Epithelial cell of proximal tubule (primary cell): ENCODE results near the gene UQCRC1. TPM values are rescaled to one million over a fixed set of nuclear protein-coding genes. Genes with fewer than 3 reads are reported as not detected.

ENCODE experiments used
- DNase-seq: peaks from one replicate; pipeline ENCODE4 v3.0.0-alpha.2; 2011; ENCODE audit warnings: low read depth
- H3K4me3 ChIP-seq: 2 replicates; pipeline ENCODE4 v1.5.1; 2011; ENCODE audit warnings: low read depth, mild to moderate bottlenecking, low read length
- total RNA-seq: library from RNA; depleted of rRNA; stranded (reverse); fragments of >200 nt; gene quantifications from 2 replicates; pipeline ENCODE4 v1.2.3, GENCODE V29; 2015
- TF ChIP-seq, protein P1 (sequence below): conservative IDR thresholded peaks from 2 replicates; pipeline ENCODE4 v1.5.1; 2012; ENCODE audit warnings: low read depth, mild to moderate bottlenecking, low read length

UQCRC1 gene
- total RNA-seq, 1 donor from 2014 or later: 348 TPM

DNA sequence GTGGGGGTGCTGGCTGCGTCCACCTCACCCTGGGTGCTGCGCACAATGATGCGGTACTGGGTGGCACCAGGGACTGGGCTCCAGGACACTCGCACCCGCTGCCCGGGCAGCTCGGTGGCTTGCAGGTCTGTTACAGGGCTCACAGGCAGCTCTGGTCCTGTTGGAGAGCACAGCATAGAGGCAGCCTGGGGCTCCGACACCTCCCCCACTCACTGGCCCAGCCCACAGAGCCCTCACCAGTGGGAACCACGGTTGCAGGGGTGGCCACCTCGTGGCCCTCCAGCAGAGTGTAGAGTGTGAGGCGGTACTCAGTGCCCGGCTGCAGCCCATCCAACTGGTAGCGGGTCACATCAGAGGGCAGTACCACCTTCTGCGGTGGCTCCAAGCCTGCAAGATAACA, 18.0 kb downstream of the UQCRC1 start:
- TF ChIP-seq, protein P1, sequence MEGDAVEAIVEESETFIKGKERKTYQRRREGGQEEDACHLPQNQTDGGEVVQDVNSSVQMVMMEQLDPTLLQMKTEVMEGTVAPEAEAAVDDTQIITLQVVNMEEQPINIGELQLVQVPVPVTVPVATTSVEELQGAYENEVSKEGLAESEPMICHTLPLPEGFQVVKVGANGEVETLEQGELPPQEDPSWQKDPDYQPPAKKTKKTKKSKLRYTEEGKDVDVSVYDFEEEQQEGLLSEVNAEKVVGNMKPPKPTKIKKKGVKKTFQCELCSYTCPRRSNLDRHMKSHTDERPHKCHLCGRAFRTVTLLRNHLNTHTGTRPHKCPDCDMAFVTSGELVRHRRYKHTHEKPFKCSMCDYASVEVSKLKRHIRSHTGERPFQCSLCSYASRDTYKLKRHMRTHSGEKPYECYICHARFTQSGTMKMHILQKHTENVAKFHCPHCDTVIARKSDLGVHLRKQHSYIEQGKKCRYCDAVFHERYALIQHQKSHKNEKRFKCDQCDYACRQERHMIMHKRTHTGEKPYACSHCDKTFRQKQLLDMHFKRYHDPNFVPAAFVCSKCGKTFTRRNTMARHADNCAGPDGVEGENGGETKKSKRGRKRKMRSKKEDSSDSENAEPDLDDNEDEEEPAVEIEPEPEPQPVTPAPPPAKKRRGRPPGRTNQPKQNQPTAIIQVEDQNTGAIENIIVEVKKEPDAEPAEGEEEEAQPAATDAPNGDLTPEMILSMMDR: no peak
- no peak overlapping the region for H3K4me3 ChIP-seq
- DNase-seq: no peak

DNA sequence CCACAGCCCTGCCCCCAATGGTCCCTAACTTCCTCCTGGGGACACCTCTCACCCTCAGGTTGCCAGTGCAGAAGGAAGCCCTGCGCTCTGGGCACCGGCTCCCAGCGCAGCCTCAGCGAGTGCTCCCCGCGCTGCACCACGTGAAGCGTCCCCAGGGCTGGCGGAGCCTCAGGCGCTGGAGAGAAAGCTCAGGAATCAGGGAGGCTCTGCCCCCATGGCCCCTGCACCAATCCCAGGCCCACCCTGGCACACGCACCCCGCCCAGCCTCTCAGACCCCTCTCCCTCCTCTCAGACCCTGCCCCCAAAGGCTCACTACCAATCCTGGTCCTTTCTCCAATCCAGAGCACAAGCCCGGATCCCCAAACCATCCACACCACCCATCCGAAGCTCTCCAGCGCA, 21.2 kb downstream of the UQCRC1 start:
- H3K4me3 ChIP-seq: no peak overlapping the region
- TF ChIP-seq, protein P1: no peak
- DNase-seq: no peak

DNA sequence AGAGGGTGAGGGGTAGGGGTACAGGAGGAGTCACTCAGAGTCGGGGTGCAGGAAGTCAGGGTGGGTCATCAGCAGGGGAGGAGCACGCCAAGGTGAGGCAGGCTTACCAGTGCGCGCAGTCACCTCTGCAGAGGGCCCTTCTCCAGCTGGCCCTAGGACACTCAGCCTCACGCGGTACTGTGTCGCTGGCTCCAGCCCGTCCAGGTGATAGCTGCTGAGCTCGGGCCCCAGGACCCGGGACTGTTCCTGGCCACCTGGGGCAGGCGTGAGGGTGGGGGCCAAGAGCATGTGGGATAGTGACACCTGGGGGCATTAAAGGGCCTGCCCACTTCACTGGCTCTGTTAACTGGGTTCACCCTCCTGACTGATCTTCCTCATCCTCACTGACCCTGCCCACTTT, 21.8 kb downstream of the UQCRC1 start:
- TF ChIP-seq, protein P1: no peak
- H3K4me3 ChIP-seq: no peak overlapping the region
- DNase-seq: no peak

DNA sequence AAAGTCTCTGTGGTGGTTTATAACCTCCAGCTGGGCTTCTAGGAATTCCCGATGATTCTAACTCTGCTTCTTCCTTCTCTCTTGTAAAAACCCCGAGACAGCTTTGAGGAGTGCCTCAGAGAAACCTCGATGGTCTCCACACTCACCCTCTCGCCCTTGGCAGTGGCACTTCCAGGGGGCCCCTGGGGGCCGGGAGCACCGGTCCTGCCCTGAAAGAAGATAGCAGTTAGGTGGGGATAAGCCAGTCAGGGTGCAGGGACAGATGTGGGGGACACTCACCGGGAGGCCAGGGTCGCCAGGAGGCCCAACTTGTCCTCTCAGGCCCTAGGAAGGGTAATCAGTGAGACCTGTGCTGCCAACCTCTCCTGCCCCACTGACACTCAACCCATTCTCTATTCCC, 24.0 kb downstream of the UQCRC1 start:
- H3K4me3 ChIP-seq: no peak overlapping the region
- DNase-seq: no peak
- TF ChIP-seq, protein P1: no peak

DNA sequence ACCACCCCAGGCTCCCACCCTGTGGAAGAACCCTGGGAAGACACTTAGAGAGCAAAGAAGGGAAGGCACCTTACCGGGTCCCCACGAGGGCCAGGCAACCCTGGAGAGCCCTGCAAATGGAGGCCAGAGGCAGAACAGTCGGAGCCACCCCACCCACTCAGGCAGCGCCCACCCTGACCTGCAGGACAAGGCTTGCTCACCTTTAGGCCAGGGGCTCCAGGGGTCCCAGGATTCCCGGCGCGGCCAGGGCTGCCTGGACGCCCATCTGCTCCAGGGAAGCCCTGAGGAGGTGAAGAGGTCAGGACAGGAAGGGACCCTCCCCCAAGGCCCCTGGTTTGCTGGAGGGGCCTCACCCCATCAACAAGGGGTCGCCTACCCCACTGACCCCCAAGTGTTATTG, 24.6 kb downstream of the UQCRC1 start:
- TF ChIP-seq, protein P1: no peak
- H3K4me3 ChIP-seq: no peak overlapping the region
- DNase-seq: no peak

DNA sequence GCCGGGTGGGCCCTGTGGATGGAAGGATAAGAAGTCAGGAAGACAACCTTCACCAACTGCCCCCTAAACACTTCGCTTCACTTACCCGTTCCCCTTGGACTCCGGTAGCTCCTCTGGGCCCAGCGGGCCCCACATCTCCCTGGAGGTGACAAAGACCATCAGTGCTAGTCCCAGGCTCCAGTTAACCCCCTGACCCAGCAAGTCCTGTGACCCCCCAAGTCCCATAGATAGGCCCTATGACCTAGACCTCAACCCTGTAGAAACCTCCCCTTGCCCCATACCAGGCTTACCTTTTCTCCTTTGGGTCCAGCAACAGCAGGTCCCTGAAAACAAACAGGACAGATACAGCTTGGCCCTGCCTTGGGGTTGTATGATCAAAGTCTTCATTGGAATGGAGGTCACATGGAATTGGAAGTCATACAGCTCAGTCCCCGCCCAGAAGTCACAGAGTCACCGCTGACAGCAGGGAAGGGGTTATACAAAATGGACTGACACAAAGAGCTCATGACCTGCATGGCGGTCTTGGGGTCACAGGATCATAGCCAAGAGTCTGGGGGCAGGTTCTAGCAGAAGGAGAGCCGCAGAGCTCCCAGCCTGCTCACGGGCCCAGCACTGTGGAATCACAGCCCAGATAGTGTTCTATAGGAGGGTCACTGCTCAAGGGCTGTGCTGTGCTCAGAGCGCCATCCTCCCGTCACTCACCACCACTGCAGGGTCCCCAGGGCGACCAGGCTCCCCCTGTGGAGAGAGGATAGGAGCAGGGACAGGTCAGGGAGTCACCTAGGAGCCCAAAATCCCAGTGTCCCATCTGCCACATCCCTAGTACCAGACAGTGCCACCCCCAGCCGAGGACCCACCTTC, 27.6 kb downstream of the UQCRC1 start:
- no peak for DNase-seq
- H3K4me3 ChIP-seq: no peak overlapping the region
- TF ChIP-seq, protein P1: no peak

DNA sequence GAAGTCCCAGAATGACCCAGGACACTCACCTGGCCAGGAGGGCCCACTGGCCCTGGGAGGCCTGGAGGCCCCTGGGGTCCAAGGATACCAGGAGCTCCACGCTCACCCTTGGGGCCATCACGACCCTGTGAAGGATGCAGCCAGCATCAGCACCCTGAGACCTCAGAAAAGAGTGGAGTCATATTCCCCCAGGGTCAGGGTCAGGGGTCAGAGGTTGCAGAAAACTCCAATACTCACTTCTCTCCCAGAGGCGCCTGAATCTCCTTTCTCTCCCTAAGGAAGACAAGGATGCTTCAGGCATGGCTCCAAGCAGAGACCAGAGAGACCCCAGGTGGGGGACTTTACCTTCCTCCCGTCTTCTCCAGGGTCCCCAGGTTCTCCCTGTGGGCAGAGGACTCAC, 32.8 kb downstream of the UQCRC1 start:
- DNase-seq: no peak

More for the DNA sequence above, 32.8 kb downstream of the UQCRC1 start:
- no peak overlapping the region for H3K4me3 ChIP-seq
- TF ChIP-seq, protein P1: no peak
